ENCODE data around the gene PMEPA1. TPM values are rescaled to one million over a fixed set of nuclear protein-coding genes. Genes with fewer than 3 reads are reported as not detected.

Gene PMEPA1
- total RNA-seq (31.6 and 47.1 TPM in 2 replicates), polyA plus RNA-seq (33.2 and 53.9 TPM in 2 replicates), polyA minus RNA-seq (20.7 and 21.9 TPM in 2 replicates), Bru-seq, nascent RNA (percentile 66 among the genes with signal in this experiment), BruChase-seq, experiment 1, labeled RNA remaining after a 6-hour chase (percentile 88 among the genes with signal in this experiment), BruChase-seq, experiment 2, labeled RNA remaining after a 2-hour chase (percentile 87 among the genes with signal in this experiment)
- polyA plus RNA-seq (2011; cell fraction: cytosol; rRNA removed) = 13.6 and 20.4 TPM in 2 replicates
- polyA plus RNA-seq (2011; cell fraction: nucleus; rRNA removed) = 10.5 and 10.8 TPM in 2 replicates
- polyA plus RNA-seq (2012) = 18.8 and 25.3 TPM in 2 replicates
- polyA minus RNA-seq (2011; cell fraction: cytosol; rRNA and poly(A)+ RNA removed) = 8.5 TPM
- 5.9 and 6.2 TPM in 2 replicates for polyA minus RNA-seq (2011; cell fraction: nucleus; rRNA and poly(A)+ RNA removed)
- long read RNA-seq, full-length matches to known transcripts = 88 of 108 reads
- long read RNA-seq, partial matches to known transcripts = 1 of 108 reads
- long read RNA-seq, other reads (novel, unspliced or antisense) = 19 of 108 reads

- H3K79me2 ChIP-seq (ENCODE audit: control insufficient read depth, insufficient read depth, low read length) = peaks cover 36% of the 10 kb centered on the region
- CTCF ChIA-PET = interaction anchor here (0.9 to 2.9 kb wide), 14 partner anchors 9 to 470 kb away, joined by 3 to 22 read pairs (median 4); no protein-coding TSS in a partner anchor
- peak within 1 kb of the TSS; percentile 36 for H2AFZ ChIP-seq (ENCODE audit: low read depth, low read length)
- POLR2A ChIA-PET = interaction anchor here (0.5 to 1.7 kb wide), 4 partner anchors 9 to 62 kb away, joined by 3 to 5 read pairs (median 4); no protein-coding TSS in a partner anchor
- peaks cover 14% of the 10 kb centered on the region for H3K4me1 ChIP-seq (ENCODE audit: control insufficient read depth, extremely low read depth, insufficient read depth, low read length)
- peak; percentile 89 for FAIRE-seq
- peak within 1 kb of the TSS; percentile 79 to 88 (median 81) for H3K4me3 ChIP-seq (replicated peaks in 1 of 3; ENCODE audit: insufficient read depth in 1 of 3, low read depth in 1 of 3, low read length in 3 of 3)
- H3K27me3 ChIP-seq (ENCODE audit: control insufficient read depth in 2 of 2, insufficient read depth in 2 of 2, low read length in 2 of 2) = no peaks in the 10 kb centered on the region
- dilution Hi-C loops (cut with MboI; ENCODE audit: extremely low pct_ligation_motif_present, low sequenced_read_pairs) (no loop called here), intact Hi-C loops (cut with micrococcal nuclease) (loop anchor here (1.0 to 10.0 kb wide), 10 partner anchors 8 to 1185 kb away; no protein-coding TSS in a partner anchor)
- peak within 1 kb of the TSS; percentile 83 for H3K27ac ChIP-seq (ENCODE audit: insufficient read depth, low read depth, low read length)
- DNase-seq (ENCODE audit: low read depth, low spot score) = peak; percentile 96
- peak within 1 kb of the TSS; percentile 94 for H3K9ac ChIP-seq (replicated peaks; ENCODE audit: extremely low read depth, insufficient read depth, low read length)
- no peaks in the 10 kb centered on the region for H3K9me1 ChIP-seq (replicated peaks; ENCODE audit: control insufficient read depth, extremely low read depth, insufficient read depth, low read length)
- H4K20me1 ChIP-seq (replicated peaks; ENCODE audit: control insufficient read depth, extremely low read depth, insufficient read depth, low read length) = no peaks in the 10 kb centered on the region
- H3K36me3 ChIP-seq (ENCODE audit: control insufficient read depth in 2 of 2, extremely low read depth in 1 of 2, insufficient read depth in 2 of 2, low read length in 2 of 2) = no peaks in the 10 kb centered on the region
- H3K4me2 ChIP-seq (ENCODE audit: insufficient read depth, low read length) = peak within 1 kb of the TSS; percentile 77
- BruUV-seq (replicated peaks) = TSS peak; percentile 75
- no peaks in the 10 kb centered on the region for H3K9me3 ChIP-seq (replicated peaks; ENCODE audit: control insufficient read depth, insufficient read depth, low read length)
- TF ChIP-seq CTCF (IDR thresholded peaks at IDR 0.05; ENCODE audit: extremely low read depth in 1 of 2, insufficient read depth in 1 of 2, low read depth in 1 of 2, low read length in 2 of 2) (peak in 1 of 2 donors; percentile 15), MAX (IDR thresholded peaks at IDR 0.05; ENCODE audit: insufficient read depth, insufficient read length) (no peak), FOS (IDR thresholded peaks at IDR 0.05; ENCODE audit: borderline replicate concordance, insufficient read depth, low read length) (no peak), POLR2AphosphoS5 (IDR thresholded peaks at IDR 0.05; ENCODE audit: insufficient read depth, low read depth, low read length) (peak; percentile 52), GATA2 (IDR thresholded peaks at IDR 0.05; ENCODE audit: insufficient read depth, insufficient read length, low read depth, low read length) (no peak), MYC (IDR thresholded peaks at IDR 0.05; ENCODE audit: low read depth, low read length) (no peak), EZH2 (IDR thresholded peaks at IDR 0.05; ENCODE audit: borderline replicate concordance, low read depth, low read length, severe bottlenecking) (no peak), POLR2A (IDR thresholded peaks at IDR 0.05; ENCODE audit: low read depth, low read length) (no peak), JUN (IDR thresholded peaks at IDR 0.05; ENCODE audit: borderline replicate concordance, insufficient read depth, insufficient read length, low read depth) (no peak)
Measured at GRCh38 chr20:57709823-57710799, at the start of gene PMEPA1. TSS of gene PMEPA1 (minus strand) at chr20:57710015. CDS start at chr20:57709582, 433 bp downstream.

Measured in endothelial cell of umbilical vein (primary cell).